Measurements from ENCODE around the gene DLG2.
"Not testable (repeated sequence)": the region's sequence is repeated elsewhere in the genome, so short reads cannot be mapped to it uniquely, and the experiment has no call there.

DLG2 gene

DNA sequence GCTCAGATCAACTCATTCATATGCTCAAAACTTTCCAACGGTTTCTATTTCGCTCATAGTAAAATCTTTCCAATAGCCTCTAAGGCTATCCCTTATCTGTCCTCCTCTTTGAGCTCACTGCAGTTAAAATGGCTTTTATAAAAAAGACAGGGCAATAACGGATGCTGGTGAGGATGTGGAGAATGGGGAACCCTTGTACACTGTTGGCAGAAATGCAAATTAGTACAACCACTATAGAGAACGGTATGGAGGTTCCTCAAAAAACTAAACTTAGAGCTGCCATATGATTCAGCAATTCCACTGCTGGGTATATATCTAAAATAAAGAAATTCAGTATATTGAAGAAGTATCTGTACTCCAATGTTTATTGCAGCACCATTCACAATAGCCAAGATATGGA is 345.6 kb downstream of the DLG2 start:
- no peak for TF ChIP-seq ZFX (IDR thresholded peaks at IDR 0.05; ENCODE audit: borderline replicate concordance)
- TF ChIP-seq, protein P1, sequence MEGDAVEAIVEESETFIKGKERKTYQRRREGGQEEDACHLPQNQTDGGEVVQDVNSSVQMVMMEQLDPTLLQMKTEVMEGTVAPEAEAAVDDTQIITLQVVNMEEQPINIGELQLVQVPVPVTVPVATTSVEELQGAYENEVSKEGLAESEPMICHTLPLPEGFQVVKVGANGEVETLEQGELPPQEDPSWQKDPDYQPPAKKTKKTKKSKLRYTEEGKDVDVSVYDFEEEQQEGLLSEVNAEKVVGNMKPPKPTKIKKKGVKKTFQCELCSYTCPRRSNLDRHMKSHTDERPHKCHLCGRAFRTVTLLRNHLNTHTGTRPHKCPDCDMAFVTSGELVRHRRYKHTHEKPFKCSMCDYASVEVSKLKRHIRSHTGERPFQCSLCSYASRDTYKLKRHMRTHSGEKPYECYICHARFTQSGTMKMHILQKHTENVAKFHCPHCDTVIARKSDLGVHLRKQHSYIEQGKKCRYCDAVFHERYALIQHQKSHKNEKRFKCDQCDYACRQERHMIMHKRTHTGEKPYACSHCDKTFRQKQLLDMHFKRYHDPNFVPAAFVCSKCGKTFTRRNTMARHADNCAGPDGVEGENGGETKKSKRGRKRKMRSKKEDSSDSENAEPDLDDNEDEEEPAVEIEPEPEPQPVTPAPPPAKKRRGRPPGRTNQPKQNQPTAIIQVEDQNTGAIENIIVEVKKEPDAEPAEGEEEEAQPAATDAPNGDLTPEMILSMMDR (IDR thresholded peaks at IDR 0.05), result no peak
- H3K27ac ChIP-seq, result no peak overlapping the region

DNA sequence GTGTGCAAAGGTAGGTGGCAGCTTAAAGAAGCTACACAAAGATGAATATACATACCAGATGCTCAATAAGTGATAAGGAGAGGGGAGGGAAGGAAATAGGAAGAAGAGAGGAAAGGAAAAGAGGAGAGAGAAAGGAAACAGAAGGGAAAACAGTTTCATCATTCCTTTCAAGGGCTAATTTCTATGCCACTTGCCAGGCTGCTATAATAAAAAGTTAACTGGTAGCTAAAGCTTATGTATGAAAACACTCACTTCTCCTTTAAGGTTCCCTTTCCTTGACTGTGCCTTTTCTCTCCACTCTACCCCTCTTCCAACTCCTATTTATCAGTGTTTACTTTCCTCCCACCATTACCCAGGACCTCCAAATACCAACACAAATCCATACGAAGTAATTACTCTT is 347.9 kb downstream of the DLG2 start:
- TF ChIP-seq ZFX (IDR thresholded peaks at IDR 0.05; ENCODE audit: borderline replicate concordance), result no peak
- TF ChIP-seq, protein P1 (IDR thresholded peaks at IDR 0.05), result no peak
- H3K27ac ChIP-seq, result no peak overlapping the region

DNA sequence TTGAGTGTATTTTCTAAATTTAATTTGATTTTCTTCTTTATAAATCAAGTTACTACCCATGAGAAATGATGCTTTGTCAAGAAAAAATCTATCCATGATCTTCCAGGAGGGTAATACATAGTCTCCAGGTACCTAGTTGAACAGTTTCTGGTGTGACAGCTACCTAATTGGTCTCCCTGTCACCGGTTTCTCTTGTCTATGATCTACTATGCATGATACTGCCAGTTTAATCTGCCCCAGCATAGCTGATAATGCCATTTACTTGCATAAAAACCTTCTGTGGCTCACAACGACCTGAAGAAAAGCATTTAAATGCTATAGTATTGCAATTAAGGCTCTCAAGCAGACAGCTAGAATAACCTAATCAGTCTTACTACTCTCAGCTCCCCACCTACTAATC is 349.5 kb downstream of the DLG2 start:
- no peak overlapping the region for H3K27ac ChIP-seq
- TF ChIP-seq ZFX (IDR thresholded peaks at IDR 0.05; ENCODE audit: borderline replicate concordance), result no peak
- TF ChIP-seq, protein P1 (IDR thresholded peaks at IDR 0.05), result no peak

DNA sequence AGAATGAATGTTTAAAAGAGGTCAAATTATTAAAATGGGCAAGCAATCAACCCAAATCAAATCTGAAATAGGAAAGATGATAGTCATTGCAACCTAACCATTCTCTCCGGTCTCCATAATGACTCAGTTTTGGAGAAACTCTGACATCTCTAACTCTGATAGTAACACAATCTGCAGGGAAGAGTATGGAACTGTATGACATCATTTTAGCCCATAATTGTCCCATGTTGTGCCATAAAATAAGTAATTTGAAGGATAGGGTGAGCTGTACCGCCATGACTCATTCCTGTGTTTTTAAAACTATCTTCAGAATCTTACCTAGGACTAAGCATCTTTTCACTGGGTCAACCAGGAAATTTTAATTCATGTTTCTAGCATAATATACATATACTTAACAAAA is 350.8 kb downstream of the DLG2 start:
- no peak for TF ChIP-seq ZFX (IDR thresholded peaks at IDR 0.05; ENCODE audit: borderline replicate concordance)
- TF ChIP-seq, protein P1 (IDR thresholded peaks at IDR 0.05), result no peak

DNA sequence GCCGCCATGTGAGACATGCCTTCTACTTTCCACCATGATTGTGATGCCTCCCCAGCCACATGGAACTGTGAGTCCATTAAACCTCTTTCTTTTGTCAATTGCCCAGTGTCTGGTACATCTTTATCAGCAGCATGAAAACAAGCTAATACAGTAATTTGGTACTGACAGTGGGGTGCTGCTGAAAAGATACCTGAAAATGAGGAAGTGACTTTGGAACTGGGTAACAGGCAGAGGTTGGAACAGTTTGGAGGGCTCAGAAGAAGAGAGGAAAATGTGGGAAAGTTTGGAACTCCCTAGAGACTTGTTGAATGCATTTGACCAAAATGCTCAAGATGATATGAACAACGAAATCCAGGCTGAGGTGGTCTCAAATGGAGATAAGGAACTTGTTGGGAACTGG is 356.8 kb downstream of the DLG2 start:
- not testable (repeated sequence) for H3K27ac ChIP-seq

More for the DNA sequence above, 350.8 kb downstream of the DLG2 start:
- no peak overlapping the region for H3K27ac ChIP-seq

DNA sequence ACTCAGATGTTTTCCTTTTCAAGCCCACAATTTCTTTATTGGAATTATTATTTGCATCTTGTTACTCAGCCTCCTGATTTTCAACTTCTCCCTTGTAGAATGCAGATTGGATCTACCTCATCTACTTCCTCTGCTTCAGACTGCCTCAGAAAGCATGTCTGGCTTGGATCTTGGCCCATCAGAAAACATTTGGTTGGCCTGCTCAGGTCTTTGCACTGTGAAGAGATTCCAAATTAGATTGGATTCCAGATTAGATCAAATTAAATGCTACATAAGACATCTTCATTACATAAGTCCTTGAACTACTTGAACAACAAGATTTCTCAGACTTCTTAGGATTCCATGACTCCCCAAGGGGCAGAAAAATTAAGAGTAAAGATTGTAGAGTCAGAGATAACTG is 358.0 kb downstream of the DLG2 start:
- no peak overlapping the region for H3K27ac ChIP-seq
- no peak for TF ChIP-seq ZFX (IDR thresholded peaks at IDR 0.05; ENCODE audit: borderline replicate concordance)
- TF ChIP-seq, protein P1 (IDR thresholded peaks at IDR 0.05), result no peak

DNA sequence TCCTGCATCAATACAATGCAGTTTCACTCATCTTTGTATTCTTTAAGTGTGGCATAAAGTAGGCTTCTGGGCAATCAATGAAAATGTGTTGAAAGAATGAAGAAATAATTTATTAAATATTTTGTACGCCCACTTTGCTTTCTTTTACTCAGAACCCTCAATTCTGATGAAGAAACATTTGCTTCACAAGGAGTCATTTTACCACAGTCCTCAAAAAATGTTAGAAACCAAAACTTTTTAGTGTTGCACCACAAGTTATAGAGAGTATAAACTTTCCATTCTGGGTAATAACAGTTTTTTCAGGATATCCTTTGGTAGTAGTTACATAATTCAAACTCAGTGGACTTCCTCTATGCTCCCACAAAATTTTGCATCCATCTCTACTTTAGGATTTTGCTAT is 360.5 kb downstream of the DLG2 start:
- TF ChIP-seq ZFX (IDR thresholded peaks at IDR 0.05; ENCODE audit: borderline replicate concordance), result no peak
- TF ChIP-seq, protein P1 (IDR thresholded peaks at IDR 0.05), result no peak

DNA sequence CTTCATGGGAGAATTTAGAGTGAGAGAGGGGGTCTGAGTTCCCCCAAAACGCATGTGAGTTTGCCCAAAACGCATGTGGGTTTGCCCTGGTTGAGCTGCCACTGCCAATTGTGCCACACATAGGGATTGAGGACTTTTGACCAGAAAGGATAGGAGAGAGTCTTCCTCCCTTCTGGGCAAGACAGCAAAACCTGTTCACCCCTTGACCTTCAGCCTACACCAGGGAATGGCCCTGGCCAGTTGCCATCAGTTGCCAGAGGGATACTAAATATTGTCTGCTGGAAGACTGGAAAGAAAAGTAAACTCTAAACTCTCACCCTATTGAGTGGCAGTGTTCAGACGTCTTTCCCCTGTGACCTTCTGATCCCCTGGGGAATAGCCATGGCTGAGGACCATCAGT is 363.8 kb downstream of the DLG2 start:
- no peak overlapping the region for H3K27ac ChIP-seq
- TF ChIP-seq, protein P1 (IDR thresholded peaks at IDR 0.05), result no peak
- TF ChIP-seq ZFX (IDR thresholded peaks at IDR 0.05; ENCODE audit: borderline replicate concordance), result no peak

More for the DNA sequence above, 360.5 kb downstream of the DLG2 start:
- H3K27ac ChIP-seq, result no peak overlapping the region

Data from 22Rv1 (cell line).